Midbrain (tissue), 1 donor: ENCODE measurements around the gene ADGRG6.

Experiments used
- DNase-seq: peaks from one replicate; lab custom pipeline; 2025; lab: John Stamatoyannopoulos, UW

The ADGRG6 gene

GRCh38 chr6:142376800-142377496, 75.1 kb downstream of the ADGRG6 start:
- no peak for DNase-seq

- no peak for DNase-seq
Measured at GRCh38 chr6:142377497-142377848, 75.7 kb downstream of the ADGRG6 start.

DNA sequence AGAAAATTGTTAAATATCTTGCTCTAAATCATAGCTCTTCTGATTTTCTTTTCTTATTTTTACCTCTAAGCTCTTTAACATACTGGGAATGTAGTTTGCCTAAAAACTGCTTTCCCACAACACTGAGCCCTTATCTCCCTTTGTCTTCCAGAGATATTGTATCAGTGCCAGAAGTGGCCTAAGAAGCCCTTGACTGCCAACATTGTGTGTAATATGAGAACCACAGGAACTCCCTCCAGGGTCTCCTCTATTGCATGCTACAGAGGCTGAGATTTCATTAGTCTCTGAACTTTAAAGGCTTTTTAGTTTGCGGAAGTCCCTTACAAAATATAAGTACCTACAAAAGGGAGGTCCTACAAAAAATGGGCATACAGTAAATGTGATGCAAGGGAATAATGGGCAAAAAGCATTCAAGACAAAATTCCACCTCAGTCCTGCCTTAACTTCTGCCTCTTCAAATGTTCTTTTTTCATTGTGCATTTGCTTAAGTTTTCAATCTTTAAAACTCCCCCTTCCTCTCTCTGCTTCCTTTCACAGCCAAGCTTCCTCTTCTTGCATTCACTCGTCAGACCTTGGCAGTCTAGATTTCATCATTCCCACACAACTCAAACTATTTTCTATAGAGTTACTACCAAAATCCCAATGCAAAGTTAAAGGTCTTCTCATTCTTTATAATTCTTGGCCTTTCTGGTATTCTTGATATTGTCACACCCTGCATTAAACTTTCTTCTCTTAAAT, 76.5 kb downstream of the ADGRG6 start:
- DNase-seq = no peak

- DNase-seq = no peak
Measured at GRCh38 chr6:142380626-142381025, 78.8 kb downstream of the ADGRG6 start.

DNA sequence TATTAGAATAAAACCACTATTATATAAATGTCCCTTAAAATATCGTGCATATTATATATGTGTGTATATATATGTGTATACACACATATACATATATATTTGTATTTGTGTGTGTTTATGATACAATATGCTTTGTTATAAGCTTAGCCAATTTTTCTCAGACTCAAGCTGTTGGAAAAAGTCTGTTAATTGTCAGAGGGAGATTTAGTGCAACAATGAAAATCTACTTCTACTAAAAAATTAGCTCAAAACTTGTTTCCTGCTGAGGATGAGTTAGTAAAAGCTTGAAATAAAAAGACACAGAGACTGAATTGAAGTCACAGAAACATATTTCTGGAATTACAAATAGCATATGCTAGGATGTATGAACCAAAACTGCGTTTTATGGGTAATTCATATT, 79.4 kb downstream of the ADGRG6 start:
- DNase-seq = no peak

DNA sequence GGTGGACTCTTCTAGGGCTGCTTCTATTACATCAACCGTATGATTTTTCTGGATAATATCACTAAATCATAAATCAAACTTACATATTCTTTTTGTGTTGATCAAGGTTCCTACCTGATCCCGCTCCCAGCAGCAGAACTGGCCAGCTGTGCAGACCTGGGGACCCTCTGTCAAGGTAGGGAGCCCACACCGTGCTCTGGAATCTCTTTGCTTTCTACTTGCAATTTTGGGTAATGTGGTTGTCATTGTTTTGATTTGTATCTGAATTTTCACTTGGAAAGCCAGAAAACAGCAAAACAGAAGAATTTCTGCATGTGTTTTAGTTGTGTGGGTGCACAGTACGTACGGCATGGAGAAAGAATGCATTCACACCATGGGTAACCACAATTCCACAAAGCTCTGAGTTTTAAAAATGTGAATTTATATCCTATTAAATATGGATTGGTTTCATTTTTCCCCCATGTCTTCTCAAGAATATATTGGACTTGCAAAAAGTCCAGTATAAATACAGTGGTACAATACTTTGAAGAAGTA, 80.1 kb downstream of the ADGRG6 start:
- no peak for DNase-seq

GRCh38 chr6:142384519-142385254, 82.9 kb downstream of the ADGRG6 start:
- DNase-seq = no peak

DNA sequence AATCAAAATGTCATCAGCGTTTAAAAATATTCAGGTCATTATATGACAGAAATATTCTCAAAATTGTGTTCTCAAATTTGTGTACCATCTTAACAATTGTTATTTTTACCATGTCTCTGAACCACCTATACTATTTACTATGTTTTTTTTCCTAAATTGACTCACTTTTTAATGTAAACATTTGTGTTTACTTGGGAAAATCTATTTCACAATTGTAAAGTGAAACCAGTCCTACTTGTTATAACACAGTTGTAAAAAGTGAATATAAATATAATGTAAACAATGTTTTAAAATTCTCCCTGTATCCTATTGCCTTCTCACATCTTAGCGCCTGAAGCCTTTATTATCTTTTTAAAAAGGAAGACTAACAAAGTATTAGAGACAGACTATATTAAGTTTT, 83.5 kb downstream of the ADGRG6 start:
- DNase-seq = no peak

- DNase-seq = no peak
Measured at GRCh38 chr6:142386657-142387056, 84.8 kb downstream of the ADGRG6 start.

- peak; percentile 53 for DNase-seq
Measured at GRCh38 chr6:142387997-142388815, 86.4 kb downstream of the ADGRG6 start.

DNA sequence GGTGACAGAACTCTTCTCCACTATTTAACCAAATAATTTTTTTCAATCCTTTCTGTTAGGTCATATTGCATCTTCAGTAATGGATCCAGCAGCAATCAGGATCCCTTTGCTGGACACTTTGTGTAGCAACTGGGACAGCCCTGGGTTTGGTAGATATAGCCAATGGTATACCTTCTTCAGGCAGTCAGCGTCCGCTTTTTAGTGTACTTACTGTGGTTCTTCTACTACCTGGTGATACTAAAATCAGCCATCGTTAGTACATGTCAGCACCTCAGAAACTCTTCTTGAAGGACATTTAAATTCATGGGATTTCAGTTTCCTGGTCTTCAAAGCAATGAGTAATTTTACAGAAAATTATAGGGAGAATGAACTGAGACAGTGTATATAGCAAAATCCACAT, 93.5 kb downstream of the ADGRG6 start:
- no peak for DNase-seq

GRCh38 chr6:142395768-142396231, 94.0 kb downstream of the ADGRG6 start:
- no peak for DNase-seq

GRCh38 chr6:142398353-142398752, 96.5 kb downstream of the ADGRG6 start:
- no peak for DNase-seq

GRCh38 chr6:142399739-142400138, 97.9 kb downstream of the ADGRG6 start:
- no peak for DNase-seq

GRCh38 chr6:142400495-142400894, 98.7 kb downstream of the ADGRG6 start:
- DNase-seq = no peak

GRCh38 chr6:142401838-142402237, 100.0 kb downstream of the ADGRG6 start:
- DNase-seq = no peak

DNA sequence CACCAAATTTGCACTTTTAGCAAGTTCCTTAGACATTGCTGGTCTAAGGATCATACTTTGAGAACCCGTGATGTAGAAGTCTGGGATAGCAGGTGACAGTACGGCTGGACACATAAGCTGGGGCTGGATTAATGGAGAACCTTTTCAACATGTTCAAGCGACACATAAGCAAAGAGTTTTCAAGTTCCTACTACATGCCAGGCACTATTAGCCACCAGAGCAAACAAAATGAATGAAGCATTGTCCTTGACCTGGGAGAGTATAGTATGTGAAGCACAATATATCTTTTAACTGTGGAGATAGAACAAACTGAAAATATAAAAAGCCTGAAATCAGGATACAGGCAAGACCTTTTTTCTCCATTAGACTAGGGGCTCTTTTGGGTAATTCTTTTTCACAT, 102.9 kb downstream of the ADGRG6 start:
- DNase-seq = no peak

GRCh38 chr6:142406131-142406530, 104.3 kb downstream of the ADGRG6 start:
- no peak for DNase-seq

DNA sequence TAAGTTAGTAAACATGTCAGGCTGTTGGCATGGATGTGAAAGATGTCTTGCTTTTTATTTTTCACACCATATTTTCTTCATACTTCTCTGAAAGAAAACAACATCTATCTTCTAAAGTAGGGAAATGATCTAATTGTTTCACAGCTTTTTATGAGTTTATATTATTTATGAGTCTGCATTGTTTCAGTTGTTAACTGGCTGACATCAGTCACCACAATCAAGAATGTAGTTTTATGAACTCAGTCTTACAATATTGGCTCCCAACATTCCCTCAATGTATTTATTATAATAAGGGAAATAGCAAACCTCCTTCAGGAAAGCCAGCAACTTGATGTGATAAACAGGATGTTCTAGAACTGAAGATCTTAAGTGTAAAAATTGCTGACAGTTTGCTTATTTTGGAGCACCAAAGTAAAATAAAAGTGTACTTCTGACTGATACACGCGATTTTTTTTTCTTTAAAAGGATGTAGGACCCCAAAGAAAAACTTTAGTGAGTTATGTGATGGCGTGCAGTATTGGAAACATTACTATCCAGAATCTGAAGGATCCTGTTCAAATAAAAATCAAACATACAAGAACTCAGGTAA, 106.0 kb downstream of the ADGRG6 start:
- no peak for DNase-seq

- no peak for DNase-seq
Measured at GRCh38 chr6:142408409-142408808, 106.6 kb downstream of the ADGRG6 start.

GRCh38 chr6:142409794-142410193, 108.0 kb downstream of the ADGRG6 start:
- DNase-seq = no peak
